Sigmoid colon (tissue), 4 donors: ENCODE results near the gene NEO1.

Experiments used
- CTCF ChIP-seq, 4 experiments: fragments of 450-650 bp in 3 of 4; fragments of 200-600 bp in 1 of 4; IDR thresholded peaks; one replicate each; pipeline ENCODE4 v1.5.1; 2016 to 2019; ENCODE audit warnings: antibody characterized with exemption in 4 of 4, mild to moderate bottlenecking in 3 of 4, moderate library complexity in 2 of 4
- POLR2A ChIP-seq, 2 donors: fragments of 450-650 bp; IDR thresholded peaks; one replicate each; pipeline ENCODE4 v1.6.1; 2016; ENCODE audit warnings: antibody characterized with exemption in 2 of 2, mild to moderate bottlenecking in 2 of 2, moderate library complexity in 2 of 2
- POLR2AphosphoS5 ChIP-seq, 4 donors: sonication (generic); formaldehyde crosslinking; IDR thresholded peaks; one replicate each; pipeline ENCODE4 v1.6.1; 2017; ENCODE audit warnings: antibody characterized with exemption in 4 of 4

GRCh38 chr15:73019601-73020146 is 32.6 kb upstream of the NEO1 start:
- no peak for TF ChIP-seq CTCF (IDR thresholded peaks at IDR 0.05)
- no peak for TF ChIP-seq POLR2AphosphoS5 (IDR thresholded peaks at IDR 0.05)
- no peak for TF ChIP-seq POLR2A (IDR thresholded peaks at IDR 0.05)
